Measurements from ENCODE around the gene ASS1. TPM values are rescaled to one million over a fixed set of nuclear protein-coding genes. Genes with fewer than 3 reads are reported as not detected.

The ASS1 gene
- total and polyA plus RNA-seq, 2 donors (not counting 1 experiment from before 2014, with no cell fraction given) = 0.30 to 0.44 TPM

GRCh38 chr9:130527651-130528310, 83.0 kb downstream of the ASS1 start:
- Mint-ChIP-seq H3K4me3 (no peak overlapping the region), H3K27me3 (peaks cover 8% of the 10 kb centered on the region), H3K27ac (no peak overlapping the region), H3K9me3 (ENCODE audit: insufficient read depth) (no peaks in the 10 kb centered on the region), H3K4me1 (no peaks in the 10 kb centered on the region)
- CTCF ChIA-PET = no interaction called here
- Histone ChIP-seq H3K79me2 (ENCODE audit: control insufficient read depth, insufficient read depth, low read length) (no peaks in the 10 kb centered on the region), H3K4me2 (replicated peaks; ENCODE audit: low read depth, low read length, poor library complexity, severe bottlenecking) (no peak overlapping the region), H3K4me3 (ENCODE audit: control extremely low read depth in 1 of 5, extremely low read depth in 1 of 5, insufficient read depth in 1 of 5, low read depth in 2 of 5, low read length in 4 of 5) (no peak overlapping the region), H3K27me3 (replicated peaks in 1 of 4; ENCODE audit: control extremely low read depth in 1 of 4, control insufficient read depth in 3 of 4, insufficient read depth in 4 of 4, low read length in 3 of 4) (no peaks in the 10 kb centered on the region), H3K36me3 (replicated peaks in 1 of 2; ENCODE audit: control extremely low read depth in 1 of 2, control insufficient read depth in 1 of 2, extremely low read depth in 1 of 2, insufficient read depth in 2 of 2, low read length in 1 of 2) (no peaks in the 10 kb centered on the region), H3K4me1 (ENCODE audit: control insufficient read depth in 2 of 2, insufficient read depth in 2 of 2, low read length in 2 of 2) (no peaks in the 10 kb centered on the region), H3K27ac (ENCODE audit: low read length in 2 of 2) (no peak overlapping the region), H3K9me3 (ENCODE audit: control extremely low read depth in 1 of 3, control insufficient read depth in 2 of 3, insufficient read depth in 1 of 3, low read length in 2 of 3) (peaks cover 0 to 6% (median 0%) of the 10 kb centered on the region in 3 donors), H2AFZ (ENCODE audit: insufficient read depth, low read depth, low read length, poor library complexity, severe bottlenecking) (no peak overlapping the region), H4K20me1 (ENCODE audit: control insufficient read depth, insufficient read depth, low read length, poor library complexity, severe bottlenecking) (no peaks in the 10 kb centered on the region), H3K9ac (ENCODE audit: low read length) (no peak overlapping the region)
- WGBS (ENCODE audit: insufficient coverage) = 83% methylated on average over 11 of the region's 13 CpGs
- TF ChIP-seq CTCF (IDR thresholded peaks at IDR 0.05) = no peak
- ATAC-seq (ENCODE audit: low read depth) = no peak
- no peak for DNase-seq
- intact Hi-C loops (cut with micrococcal nuclease) = no loop called here
- POLR2A ChIA-PET = no interaction called here

- CTCF ChIA-PET = interaction anchor here (0.6 kb wide), 1 partner anchor 509 kb away, joined by 3 read pairs; no protein-coding TSS in a partner anchor
- intact Hi-C loops (cut with micrococcal nuclease) = no loop called here
- no peak overlapping the region for H3K9ac ChIP-seq (ENCODE audit: low read length)
These were observed 83.9 kb downstream of the ASS1 start for GRCh38 chr9:130528674-130529073.

More at GRCh38 chr9:130528674-130529073, 83.9 kb downstream of the ASS1 start:
- Histone ChIP-seq H4K20me1 (ENCODE audit: control insufficient read depth, insufficient read depth, low read length, poor library complexity, severe bottlenecking) (no peaks in the 10 kb centered on the region), H3K79me2 (ENCODE audit: control insufficient read depth, insufficient read depth, low read length) (no peaks in the 10 kb centered on the region), H3K9me3 (ENCODE audit: control extremely low read depth in 1 of 3, control insufficient read depth in 2 of 3, insufficient read depth in 1 of 3, low read length in 2 of 3) (peaks cover 0 to 5% (median 0%) of the 10 kb centered on the region in 3 donors), H3K27me3 (replicated peaks in 1 of 4; ENCODE audit: control extremely low read depth in 1 of 4, control insufficient read depth in 3 of 4, insufficient read depth in 4 of 4, low read length in 3 of 4) (no peaks in the 10 kb centered on the region), H3K4me1 (ENCODE audit: control insufficient read depth in 2 of 2, insufficient read depth in 2 of 2, low read length in 2 of 2) (no peaks in the 10 kb centered on the region), H3K4me3 (ENCODE audit: control extremely low read depth in 1 of 5, extremely low read depth in 1 of 5, insufficient read depth in 1 of 5, low read depth in 2 of 5, low read length in 4 of 5) (no peak overlapping the region), H3K4me2 (replicated peaks; ENCODE audit: low read depth, low read length, poor library complexity, severe bottlenecking) (no peak overlapping the region), H2AFZ (ENCODE audit: insufficient read depth, low read depth, low read length, poor library complexity, severe bottlenecking) (no peak overlapping the region), H3K27ac (ENCODE audit: low read length in 2 of 2) (no peak overlapping the region), H3K36me3 (replicated peaks in 1 of 2; ENCODE audit: control extremely low read depth in 1 of 2, control insufficient read depth in 1 of 2, extremely low read depth in 1 of 2, insufficient read depth in 2 of 2, low read length in 1 of 2) (no peaks in the 10 kb centered on the region)
- TF ChIP-seq CTCF (IDR thresholded peaks at IDR 0.05) (no peak), EZH2 (IDR thresholded peaks at IDR 0.05; ENCODE audit: borderline replicate concordance, insufficient read depth, low read depth, low read length, poor library complexity, severe bottlenecking) (no peak)
- 88% methylated on average over 6 of the region's 8 CpGs for WGBS (ENCODE audit: insufficient coverage)
- Mint-ChIP-seq H3K9me3 (ENCODE audit: insufficient read depth) (no peaks in the 10 kb centered on the region), H3K4me3 (no peak overlapping the region), H3K4me1 (no peaks in the 10 kb centered on the region), H3K27ac (no peak overlapping the region), H3K27me3 (peaks cover 11% of the 10 kb centered on the region)
- no peak for ATAC-seq (ENCODE audit: low read depth)
- POLR2A ChIA-PET = no interaction called here
- no peak for DNase-seq
